GM12875 (cell line): ENCODE measurements around the gene NCOA3.
"Not testable (repeated sequence)": the region's sequence is repeated elsewhere in the genome, so short reads cannot be mapped to it uniquely, and the experiment has no call there.

ENCODE experiments used
- H3K4me3 ChIP-seq: one replicate; pipeline ENCODE4 v1.5.1; 2011; ENCODE audit warnings: low read depth, low read length, control low read depth
- CTCF ChIP-seq: IDR thresholded peaks from 2 replicates; pipeline ENCODE4 v1.5.1; 2011; ENCODE audit warnings: low read depth, mild to moderate bottlenecking, control low read depth, inconsistent platforms, low read length, moderate library complexity, borderline replicate concordance; ENCODE audit not compliant: insufficient read depth

The NCOA3 gene

GRCh38 chr20:47581090-47581489 lies 79.4 kb downstream of the NCOA3 start:
- no peak for TF ChIP-seq CTCF
- no peak overlapping the region for H3K4me3 ChIP-seq

GRCh38 chr20:47583551-47583950 lies 81.9 kb downstream of the NCOA3 start:
- no peak for TF ChIP-seq CTCF
- H3K4me3 ChIP-seq: no peak overlapping the region

DNA sequence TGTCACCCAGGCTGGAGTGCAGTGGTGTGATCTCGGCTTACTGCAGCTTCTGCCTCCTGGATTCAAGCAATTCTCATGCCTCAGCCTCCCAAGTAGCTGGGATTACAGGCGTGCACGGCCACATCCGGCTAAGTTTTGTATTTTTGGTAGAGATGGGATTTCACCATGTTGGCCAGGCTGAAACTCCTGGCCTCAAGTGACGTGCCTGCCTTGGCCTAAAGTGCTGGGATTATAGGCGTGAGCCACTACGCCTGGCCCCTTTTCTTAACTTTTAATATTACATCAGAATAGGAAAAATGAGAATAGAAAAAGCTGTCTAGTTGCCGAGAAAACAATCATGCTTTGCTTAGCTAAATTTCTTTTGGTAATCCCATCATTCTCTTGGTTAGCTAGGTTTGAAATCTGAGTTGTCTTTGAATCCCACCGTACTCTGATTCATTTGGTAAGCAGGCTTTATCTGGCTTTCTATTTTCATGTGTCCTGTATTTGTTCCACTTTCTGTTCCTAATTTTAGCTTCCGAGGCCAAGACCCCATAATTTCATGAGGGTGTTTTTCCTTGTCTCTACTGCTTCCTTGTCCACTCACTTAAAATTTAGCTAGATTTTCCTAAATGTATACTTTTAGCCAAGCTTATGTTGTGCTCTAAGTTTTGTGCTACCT lies 83.5 kb downstream of the NCOA3 start:
- H3K4me3 ChIP-seq: no peak overlapping the region
- no peak for TF ChIP-seq CTCF

- TF ChIP-seq CTCF: no peak
- H3K4me3 ChIP-seq: no peak overlapping the region
Observed at GRCh38 chr20:47586649-47587294, 85.1 kb downstream of the NCOA3 start.

DNA sequence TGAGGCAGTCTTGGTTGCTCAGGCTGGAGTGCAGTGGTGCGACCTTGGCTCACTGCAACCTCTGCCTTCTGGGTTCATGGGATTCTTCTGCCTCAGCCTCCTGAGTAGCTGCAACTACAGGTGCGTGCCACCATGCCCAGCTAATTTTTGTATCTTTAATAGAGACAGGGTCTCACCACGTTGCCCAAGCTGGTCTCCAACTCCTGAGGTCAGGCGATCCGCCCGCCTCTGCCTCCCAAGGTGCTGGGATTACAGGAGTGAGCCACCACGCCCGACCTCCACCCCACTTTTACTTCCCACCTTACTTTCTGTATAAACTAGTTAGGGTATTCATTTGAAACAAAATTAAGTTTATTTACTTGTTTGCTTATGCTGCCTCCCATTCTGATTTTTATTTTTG lies 86.5 kb downstream of the NCOA3 start:
- TF ChIP-seq CTCF: no peak
- H3K4me3 ChIP-seq: no peak overlapping the region

DNA sequence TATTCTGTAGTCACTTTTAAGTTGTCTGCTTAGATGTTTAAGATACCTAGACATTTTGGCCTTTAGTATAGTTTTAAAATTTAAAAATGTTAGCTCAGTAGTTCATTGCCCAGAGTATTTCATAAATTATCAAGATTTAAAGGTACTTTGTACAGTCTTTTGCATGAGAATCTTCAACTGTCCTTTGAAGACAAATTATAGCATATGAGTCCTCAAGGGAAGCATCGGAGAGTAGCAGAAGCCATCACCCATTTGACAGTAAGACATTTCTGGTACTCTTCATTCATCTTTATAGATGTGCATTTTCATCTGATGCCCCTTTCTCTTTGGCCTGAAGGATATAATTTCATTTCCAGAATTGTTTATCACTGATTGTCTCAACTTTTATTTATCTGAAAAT lies 89.5 kb downstream of the NCOA3 start:
- no peak for TF ChIP-seq CTCF
- no peak overlapping the region for H3K4me3 ChIP-seq

- no peak overlapping the region for H3K4me3 ChIP-seq
- no peak for TF ChIP-seq CTCF
Observed at GRCh38 chr20:47594157-47594556, 92.5 kb downstream of the NCOA3 start.

- H3K4me3 ChIP-seq: not testable (repeated sequence)
Observed at GRCh38 chr20:47595138-47595537, 93.5 kb downstream of the NCOA3 start.
